HG03025 (cell line): Measurements from ENCODE around the gene UBD.

Experiments used
- ATAC-seq: cut with Tn5 transposase; IDR thresholded peaks from one replicate; pipeline ENCODE4 v1.9.1; 2021; ENCODE audit warnings: mild to moderate bottlenecking, moderate library complexity; ENCODE audit not compliant: unreplicated experiment, low FRiP score

Gene UBD

DNA sequence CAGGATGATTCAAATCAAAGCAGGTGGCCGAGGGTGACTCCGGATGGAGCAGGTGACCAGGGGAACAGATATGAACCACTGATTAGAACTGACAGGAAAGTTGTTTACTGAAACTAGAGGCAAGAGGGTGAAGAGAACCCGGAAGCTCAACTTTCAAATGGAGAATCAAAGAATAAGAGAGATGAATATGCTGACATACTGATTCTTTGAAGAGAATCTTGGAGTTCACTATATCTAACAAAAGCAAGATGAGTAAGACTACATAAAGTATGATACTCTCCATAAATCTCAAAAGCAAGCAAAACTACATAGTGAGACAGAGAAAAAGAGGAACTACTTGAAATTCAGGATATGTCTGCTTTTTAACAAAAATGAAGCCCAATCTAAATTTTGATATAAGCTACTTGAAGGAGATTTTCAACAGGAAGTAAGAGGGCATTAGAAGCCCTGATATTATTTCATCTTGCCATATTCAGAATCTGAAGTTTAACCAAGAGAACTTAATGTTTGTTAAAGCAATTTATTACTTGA lies 4.0 kb upstream of the UBD start:
- ATAC-seq, result no peak

DNA sequence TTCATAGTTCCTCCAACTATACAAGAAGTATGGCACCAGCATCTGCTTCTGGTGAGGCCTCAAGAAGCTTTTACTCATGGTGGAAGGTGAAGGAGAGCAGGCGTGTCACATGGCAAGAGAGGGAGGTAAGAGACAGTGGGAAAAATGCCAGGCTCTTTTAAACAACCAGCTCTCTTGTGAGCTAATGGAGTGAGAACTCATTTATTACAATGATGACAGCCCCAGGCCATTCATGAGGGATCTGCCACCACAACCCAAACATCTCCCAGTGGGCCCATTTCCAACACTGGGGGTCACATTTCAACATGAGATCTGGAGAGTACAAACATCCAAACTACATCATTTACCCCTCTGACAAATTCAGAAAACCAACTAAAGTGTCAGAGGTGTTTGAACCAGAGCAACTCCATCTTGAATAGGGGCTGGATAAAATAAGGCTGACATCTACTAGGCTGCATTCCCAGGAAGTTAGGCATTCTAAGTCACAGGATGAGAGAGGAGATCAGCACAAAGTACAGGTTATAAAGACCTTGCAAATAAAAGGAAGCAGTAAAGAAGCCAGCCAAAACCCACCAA lies 2.2 kb upstream of the UBD start:
- no peak for ATAC-seq

DNA sequence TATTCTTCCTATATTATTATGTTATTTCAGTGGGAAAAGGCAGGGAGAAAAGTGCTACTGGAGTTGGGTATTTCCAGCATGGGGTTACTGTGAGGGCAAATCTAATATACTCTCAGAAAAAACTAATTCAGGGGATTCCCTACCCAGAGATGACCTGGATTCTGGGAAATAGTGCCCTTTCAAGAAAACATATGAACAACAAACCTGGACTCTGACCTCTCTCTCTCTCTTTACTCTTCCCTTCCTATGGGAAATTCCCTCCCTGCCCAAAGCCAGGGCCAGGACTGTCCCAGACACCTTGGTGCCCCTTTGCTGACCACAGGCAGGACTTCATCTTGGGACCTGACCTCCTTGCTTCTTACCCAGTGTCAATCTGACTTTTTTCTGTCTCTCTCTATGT lies 1.6 kb upstream of the UBD start:
- no peak for ATAC-seq

DNA sequence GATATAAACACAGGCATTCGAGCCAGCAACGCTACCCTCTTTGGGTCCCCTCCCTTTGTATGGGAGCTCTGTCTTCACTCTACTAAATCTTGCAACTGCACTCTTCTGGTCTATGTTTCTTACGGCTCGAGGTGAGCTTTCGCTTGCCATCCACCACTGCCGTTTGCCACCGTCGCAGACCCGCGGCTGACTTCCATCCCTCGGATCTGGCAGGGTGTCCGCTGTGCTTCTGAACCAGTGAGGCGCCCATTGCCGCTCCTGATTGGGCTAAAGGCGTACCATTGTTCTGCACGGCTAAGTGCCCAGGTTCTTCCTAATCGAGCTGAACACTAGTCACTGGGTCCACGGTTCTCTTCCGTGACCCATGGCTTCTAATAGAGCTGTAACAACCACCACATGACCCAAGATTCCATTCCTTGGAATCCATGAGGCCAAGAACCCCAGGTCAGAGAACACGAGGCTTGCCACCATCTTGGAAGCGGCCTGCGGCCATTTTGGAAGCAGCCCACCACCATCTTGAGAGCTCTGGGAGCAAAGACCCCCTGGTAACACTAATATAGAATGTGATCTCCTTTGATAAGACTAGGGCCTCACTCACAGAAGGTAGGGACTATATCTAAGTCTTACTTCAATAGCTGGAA lies 973 bp downstream of the UBD start:
- no peak for ATAC-seq

DNA sequence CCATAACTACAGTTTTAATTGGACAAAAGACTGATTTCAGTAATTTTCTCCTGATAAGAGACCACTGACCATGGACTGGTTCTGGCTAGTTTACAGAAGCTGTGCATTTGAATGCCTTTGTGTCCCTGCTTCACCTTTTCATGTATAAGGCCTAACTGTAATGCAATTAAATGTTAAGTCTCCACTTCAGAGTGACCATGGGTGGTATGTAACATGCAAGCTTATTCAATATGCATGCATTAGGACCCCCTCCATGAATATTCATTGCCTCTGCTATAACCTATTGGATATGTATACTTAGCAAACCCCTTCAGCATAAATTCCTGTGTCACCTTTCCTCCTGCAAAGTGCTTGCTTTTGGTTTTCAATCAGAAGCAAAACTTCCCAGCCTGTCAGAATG lies 2.2 kb downstream of the UBD start:
- ATAC-seq, result no peak

DNA sequence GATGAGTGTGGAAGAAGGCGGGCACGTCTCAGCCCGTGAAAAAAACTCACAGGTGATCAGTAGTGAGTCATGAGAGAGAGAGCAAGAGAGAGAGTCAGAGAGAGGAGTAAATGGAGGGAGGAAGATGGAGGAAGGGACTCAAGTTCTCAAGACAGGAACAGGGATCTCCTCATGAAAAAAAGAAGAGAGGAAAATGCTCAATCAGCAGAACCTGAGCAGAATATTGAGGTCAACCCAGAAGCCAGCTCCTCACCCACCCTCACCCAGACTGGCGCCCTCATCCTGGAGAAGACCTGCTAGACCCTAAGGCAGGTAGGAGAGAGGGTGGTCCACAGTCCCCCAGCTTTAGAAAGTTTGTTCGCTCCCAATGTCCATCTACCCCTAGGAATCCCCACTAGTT lies 4.8 kb downstream of the UBD start:
- ATAC-seq, result no peak

DNA sequence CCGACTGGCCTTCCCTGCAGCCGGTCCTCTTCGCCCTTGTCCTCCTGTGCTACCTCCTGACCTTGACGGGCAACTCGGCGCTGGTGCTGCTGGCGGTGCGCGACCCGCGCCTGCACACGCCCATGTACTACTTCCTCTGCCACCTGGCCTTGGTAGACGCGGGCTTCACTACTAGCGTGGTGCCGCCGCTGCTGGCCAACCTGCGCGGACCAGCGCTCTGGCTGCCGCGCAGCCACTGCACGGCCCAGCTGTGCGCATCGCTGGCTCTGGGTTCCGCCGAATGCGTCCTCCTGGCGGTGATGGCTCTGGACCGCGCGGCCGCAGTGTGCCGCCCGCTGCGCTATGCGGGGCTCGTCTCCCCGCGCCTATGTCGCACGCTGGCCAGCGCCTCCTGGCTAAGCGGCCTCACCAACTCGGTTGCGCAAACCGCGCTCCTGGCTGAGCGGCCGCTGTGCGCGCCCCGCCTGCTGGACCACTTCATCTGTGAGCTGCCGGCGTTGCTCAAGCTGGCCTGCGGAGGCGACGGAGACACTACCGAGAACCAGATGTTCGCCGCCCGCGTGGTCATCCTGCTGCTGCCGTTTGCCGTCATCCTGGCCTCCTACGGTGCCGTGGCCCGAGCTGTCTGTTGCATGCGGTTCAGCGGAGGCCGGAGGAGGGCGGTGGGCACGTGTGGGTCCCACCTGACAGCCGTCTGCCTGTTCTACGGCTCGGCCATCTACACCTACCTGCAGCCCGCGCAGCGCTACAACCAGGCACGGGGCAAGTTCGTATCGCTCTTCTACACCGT lies 6.1 kb downstream of the UBD start:
- ATAC-seq, result no peak

DNA sequence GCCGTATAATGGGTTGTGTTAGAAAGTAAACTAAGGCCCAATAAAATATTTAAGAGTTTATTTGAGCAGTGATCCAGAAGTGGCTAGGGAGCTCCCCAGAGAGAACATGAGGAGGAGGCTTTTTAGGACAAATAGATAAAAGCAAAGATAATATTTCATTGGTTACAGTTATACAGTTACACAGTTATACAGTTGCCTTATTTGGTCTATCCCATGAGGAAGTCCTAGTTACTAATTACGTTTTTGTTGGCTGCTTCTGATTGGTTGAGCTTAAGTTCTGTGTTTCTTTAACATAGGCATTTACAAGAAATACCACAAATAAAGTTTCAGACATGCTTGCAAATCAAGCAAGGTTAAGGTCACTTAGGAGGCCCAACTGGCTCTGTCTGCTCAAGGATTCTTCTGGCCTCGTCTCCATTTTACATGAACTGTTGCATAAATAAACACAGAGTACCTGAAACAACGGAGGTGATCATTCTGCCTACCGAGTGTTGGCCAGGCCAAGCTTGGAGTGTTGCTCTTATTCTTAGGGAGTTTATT lies 7.0 kb downstream of the UBD start:
- peak; percentile 85 for ATAC-seq

DNA sequence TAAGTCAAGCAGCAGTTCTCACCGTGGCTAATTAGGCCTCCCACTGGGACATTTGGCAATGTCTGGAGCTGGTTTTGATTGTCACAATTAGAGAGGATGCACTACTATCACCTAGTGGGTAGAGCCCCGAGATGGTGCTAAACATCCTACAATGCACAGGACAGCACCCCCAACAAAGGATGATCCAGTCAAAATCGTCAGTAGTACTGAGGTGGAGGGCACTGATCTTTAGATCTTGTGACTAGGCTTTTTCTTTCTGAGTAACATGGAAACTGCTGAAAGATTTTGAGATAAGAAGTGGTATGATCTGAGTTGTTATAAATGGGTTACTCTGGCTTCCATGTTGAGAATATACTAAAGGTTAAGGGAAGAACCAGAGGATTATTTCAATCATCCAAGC lies 12.0 kb downstream of the UBD start:
- ATAC-seq, result no peak

DNA sequence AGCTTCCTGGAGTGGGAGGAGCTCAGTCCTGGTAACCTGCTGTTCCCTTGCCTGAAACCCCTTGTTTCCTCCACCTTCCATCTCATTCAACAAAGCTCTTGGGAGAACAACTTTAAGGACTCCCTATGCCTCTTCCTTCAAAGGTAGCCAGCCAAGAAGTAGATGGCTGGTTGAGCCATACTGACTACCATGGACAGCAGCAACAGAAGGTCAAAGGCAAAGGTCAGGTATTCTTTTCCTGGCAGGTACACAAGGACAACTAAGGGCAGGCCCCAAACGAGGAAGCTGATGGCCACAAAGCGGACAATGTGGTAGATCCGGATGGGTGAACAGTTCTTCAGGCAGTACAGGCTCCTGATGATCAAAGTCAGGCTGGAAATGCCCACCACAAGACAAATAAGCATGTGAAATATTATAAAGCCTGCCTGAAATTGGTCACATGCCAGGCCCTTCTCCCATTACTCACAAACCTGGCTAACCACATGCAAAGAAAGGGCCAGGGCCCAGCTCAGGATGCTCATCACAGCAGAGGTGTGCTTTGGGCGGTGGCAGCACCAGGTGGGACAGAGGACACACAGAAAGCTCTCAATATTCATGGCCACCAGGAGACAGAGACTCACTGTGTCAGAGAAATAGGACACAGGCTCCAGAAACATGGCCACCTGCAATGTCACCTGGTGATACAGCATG lies 21.7 kb downstream of the UBD start:
- no peak for ATAC-seq

DNA sequence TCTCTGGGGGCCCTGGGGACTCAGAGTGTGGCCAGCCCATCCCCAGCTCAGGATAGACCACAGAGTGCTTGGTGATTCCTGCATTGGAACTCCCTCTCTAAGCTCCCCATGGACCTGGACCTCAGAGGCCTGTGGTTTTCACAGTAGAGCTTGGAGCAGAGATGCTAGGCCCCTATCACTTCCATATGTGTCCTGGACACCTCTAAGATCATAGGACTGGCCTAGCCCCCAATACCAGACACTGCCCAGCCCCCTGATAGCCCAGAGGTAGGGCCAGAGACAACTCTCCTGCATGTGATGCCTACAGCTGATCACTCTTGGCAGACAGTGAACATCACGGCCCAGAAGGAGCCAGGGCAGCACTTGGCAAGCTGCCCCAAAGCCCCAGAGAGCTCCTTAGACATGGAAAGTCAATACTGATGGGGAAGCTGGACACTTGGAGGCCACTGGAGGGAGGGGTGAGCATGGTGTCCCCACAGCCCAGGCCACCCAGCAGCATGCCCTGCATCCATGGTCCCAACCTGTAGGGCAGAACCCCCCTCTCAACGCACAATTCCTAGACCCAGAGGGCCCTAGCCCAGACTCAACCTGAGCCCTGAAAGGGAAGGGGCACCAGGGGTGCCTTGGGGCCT lies 27.1 kb downstream of the UBD start:
- ATAC-seq, result no peak

DNA sequence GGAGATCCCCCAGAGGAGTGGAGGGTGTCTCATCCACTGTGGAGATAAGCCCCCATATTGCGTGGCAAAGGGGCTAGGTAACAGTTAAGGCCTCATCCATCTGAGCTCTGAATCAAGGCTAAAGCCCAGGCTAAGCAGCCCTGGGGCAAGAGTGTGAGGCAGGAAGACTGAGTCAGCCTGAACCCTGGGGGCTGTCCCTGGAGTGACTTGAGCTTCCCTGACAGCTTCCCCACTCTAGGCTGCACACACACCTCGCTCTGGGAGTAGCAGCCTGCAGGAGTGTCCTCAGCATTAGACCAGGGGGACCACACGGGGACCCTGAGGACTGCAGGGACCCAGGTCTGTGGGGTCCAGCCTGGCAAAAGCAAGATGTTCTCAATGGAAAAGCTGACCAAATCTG lies 27.9 kb downstream of the UBD start:
- ATAC-seq, result no peak

DNA sequence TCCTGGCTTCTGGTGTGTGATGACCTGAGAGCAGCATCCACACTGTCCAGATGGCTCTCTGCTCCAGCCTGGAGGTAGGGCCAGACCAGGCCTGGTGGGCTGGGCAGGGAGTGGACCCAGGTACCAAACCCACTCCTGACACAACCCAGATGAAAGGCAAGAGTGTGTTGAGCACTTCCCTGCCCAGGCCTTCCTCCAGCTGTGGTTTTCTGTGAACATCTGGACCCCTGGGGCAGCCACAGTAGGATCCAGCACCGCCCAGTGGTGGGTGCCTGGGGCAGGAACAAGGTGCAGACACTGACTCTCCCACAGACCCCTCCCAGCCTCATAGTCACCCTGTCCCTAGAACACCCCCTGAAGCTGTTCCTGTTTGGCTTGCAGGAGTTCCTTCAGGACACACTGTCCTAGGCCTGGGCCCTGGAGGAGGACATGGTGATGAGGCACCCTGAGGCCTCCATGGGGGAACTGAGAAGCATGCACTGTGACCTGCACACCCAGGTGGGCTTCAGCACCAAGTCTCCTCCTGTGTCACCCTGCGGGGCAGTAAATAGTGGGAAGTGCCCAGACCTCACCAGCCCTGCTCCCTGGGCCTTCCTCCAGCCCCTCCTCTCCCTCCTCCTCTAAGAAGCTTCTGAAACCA lies 28.7 kb downstream of the UBD start:
- ATAC-seq, result no peak

DNA sequence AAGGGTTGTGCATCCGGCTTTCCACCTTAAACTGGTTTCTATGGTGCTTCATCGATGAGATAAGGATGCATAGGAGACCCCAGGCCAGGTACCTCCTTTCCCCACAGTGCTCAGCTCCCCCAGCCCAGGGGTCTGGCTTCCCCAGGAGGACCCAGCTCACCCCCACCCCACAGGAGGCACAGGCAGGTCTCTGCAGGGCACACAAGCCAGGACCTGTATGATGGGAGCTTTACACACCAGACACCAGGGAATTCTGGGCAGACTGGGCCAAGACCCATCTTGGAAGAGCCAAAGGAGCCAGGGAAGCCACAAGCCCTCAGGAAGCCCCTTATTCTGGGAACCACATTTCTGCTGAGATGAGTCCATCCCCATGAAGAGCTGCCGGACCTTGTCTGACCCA lies 29.6 kb downstream of the UBD start:
- no peak for ATAC-seq

DNA sequence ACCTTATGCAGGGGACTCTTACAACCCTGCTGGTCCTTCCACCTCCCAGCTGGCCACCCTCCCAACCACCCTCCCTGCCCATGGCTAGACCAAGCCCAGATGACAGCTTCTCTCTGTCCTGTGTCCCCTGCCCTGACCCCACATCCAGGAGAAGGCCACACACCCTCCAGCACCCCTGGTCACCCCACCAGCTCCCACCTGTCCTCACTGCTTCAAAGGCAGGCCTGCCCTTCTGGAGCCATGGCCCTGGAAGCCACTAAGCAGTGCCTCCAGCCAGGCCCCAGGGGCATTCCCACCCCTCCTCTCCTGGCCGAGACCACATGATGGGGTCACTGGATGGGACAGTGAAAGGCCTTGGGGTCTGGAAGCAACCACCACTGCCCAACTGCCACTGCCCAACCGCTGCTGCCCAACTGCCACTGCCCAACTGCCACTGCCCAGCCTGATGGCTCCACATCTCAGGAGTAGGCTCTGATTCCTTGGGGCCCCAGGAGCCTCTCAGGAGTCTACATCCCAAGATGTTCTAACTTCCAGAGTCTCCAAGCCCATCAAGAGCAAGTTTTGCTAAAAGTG lies 30.5 kb downstream of the UBD start:
- ATAC-seq, result no peak

DNA sequence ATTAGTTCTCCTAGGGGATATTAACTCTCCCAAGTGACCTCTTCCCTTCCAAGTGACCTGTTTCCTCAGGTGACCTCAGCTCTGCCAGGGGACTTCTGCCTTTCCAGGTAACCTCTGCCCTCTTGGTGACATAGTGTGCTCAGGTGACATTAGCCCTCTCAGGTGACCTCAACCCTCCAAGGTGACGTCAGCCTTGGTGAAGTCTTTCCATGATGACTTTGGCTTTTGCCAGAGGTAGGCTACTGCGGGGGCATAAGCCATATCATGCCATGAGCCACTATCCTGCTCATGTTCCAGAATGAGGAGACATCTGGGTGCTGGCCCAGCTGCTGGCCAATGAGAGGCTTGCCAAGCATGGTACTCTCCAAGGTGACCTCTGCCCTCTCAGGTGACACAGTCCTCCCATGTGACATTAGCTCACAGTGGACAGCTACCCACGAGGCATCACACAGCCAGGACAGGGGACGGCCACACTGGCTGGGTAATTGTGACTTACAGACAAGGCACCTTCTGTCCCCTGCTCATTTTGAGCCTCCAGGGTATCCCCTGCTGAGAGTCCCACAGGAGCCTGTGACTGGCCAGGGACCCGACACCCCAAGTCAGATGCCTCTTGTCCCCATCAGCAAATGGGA lies 31.1 kb downstream of the UBD start:
- ATAC-seq, result no peak

DNA sequence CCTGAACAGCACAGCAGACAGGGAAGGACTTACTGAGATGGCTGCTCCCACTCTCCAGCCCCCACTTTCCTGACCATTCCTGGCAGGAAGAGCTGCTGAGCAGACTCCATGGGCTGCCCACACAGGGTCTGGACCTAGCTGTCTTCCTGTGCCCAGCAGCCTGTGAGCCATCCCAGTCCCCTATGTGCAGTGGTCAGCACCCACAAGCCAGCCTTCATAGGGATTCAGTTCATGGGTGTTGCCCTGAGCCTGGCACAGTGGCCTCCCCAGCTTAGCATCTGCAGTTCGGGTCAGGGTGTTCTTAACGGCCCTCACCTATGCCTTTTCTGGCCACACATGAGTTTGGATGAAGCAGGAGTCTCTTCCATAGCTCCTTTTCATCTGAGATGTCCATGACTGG lies 32.0 kb downstream of the UBD start:
- ATAC-seq, result no peak

DNA sequence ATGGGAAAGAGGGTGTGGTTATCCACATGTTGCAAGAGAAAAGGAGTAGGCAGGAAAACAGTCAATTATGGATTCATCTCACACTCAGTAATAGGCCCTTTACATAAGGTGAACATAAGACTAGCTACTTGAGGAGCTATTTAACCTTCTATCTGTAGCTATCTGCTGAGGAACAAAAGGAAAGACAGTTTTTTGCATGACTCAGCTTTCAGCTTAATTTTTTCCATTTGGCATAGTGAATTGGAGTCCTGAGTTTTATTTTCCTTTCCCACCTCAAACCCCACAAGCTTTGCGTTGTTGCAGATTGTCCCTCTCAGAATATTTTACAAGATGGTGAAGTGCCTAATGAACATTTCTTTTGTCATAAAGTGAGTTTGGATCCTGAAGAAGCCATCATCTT lies 32.4 kb downstream of the UBD start:
- no peak for ATAC-seq

DNA sequence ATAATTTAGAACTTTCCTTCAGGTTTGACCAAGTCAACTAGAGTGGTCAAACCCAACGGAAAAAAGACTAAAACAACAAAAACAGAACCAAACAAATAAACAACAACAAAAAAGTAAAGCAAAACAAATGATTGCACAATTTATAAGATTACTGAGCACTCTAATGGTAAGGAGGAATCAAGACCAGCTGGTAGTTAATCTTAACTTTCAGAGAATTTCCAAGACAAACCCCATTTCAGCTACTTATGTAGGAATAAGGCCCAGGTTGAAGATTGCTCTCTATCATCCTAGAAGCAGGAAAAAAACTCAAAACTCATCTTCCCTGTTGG lies 34.3 kb downstream of the UBD start:
- ATAC-seq, result no peak
